Measurements from ENCODE around the gene CLDN24.
"Not testable (repeated sequence)": the region's sequence is repeated elsewhere in the genome, so short reads cannot be mapped to it uniquely, and the experiment has no call there.

CLDN24 gene

DNA sequence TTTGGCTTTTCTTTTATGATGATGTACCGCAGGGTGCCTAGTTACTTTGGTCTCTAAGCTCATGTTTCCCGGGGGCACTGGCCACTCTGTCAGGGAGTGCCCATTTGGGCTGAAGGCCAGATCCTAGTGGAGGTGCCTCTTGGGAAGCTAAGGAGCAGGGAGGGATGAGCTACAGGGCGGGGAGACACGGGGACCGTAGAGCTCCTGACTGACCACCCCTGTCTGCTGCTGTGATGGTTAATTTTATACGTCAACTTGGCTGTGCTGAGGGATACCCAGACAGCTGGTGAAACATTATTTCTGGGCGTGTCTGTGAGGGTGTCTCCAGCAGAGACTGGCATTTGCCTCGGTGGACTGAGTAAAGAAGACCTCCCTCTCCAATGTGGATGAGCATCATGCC is 24.9 kb upstream of the CLDN24 start:
- no peak for DNase-seq (ENCODE audit: low spot score)

DNA sequence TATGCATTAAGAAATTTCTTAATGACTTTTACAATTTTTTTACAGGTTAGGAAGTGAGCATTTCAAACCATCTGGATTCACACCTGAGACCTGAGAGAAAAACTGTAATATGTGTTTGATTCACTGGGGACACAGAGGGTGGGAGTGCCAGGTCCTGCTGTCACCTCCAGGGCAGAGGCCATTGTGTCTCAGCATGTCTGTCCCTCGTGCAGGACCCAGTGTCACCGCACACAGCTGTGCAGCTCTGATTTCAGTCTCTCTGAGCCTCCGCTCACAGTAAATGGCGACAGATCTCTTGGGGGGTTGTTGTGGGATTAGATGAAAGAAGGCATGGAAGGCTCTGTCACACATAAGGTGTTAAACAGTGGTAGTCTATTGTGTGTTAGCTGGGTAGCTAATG is 23.0 kb upstream of the CLDN24 start:
- DNase-seq (ENCODE audit: low spot score): no peak

DNA sequence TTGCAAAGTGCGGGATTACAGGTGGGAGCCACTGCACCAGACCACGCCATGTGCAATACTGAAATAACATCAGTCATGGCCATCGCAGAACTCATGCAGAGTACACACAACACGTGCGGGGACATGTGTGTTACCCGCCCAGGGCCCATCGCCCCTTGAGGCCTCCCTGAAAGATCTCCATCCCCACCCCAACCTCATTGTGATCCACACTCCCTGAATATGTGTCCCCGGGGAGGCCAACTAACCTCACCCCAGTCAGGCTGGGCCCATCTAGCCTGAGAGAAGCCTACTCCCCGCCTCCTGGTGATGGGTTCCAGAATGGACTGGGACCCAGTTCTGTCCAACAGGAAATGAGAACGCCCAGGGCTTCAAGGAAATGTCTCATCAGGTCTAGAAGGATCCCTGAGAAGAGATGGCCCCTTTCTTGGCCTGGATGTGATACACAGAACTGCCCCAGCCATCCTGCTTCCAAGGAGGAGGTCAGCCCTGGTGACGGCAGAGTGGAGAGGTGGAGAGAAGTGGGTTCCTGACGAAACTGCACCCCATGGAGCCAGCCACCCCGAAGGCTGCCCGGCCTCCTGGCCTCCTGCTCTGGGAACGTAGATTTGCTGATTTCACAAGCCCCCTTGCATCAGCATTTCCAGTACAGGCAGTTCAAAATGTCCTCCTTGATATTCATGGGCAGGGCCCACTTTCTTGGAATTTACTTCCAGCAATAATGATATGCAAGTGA is 22.5 kb upstream of the CLDN24 start:
- DNase-seq (ENCODE audit: low spot score): no peak

DNA sequence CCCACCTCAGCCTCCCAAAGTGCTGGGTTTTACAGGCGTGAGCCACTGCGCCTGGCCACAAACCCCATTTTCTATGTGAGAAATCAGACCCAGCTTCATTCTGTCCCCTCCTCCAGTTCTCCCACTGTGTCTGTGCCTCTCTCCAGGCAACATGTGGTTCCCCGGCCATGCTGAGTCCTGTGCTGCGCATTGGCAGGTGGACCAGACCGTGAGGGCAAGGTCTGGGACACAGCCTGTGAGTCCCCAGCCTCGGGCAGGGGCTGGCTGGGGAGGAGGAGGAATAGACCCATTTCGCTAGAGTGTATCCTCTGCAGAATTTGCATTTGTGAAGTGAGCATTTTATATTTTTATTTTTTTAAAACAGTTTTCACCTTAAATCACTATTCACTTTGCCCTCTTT is 21.5 kb upstream of the CLDN24 start:
- no peak for DNase-seq (ENCODE audit: low spot score)

DNA sequence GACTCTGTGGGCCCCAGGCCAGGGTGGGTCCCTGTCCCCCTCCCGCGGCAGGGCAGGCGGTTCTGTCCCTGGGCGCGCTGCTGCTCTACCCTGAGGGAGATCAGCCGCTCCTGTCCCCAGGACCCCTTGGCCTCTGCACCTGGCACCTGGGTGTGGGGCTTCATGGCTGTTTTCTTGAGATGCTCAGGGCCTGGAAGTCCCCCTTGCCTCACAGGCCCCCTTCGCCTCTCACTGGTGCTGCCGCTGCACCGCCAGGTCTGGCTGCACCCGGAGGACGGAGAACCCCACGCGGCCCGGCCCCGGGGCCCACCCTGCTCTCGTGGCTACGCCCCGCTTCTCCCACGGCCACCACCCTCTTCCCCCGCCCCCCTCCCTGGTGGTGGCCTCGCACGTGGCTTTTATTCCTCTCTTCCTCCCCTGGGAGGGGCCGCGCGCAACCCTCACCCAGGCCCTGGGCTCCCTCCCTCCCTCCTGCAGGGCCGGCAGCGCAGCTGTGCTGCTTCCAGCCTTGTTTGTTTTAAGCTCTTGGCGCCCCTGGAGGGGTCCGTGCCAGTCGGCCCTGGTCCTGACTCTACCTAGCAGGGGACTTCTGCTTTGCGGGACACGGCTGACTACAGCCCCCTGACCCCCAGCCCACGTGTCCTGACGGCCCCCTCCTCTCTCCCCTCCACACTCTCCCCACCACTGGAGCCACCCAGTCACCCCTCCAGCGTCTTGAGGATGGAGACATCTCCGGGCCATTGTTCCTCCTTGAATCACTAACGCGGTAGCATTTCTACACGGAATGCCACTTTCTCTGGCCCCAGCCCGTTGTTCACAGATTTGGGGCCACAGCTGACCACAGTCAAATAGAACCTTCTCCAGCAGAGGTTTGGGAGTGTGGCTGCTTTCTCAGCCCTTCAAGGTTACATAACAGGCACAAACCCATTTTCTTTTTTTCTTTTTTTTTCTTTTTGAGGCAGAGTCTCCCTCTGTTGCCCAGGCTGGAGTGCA is 20.6 kb upstream of the CLDN24 start:
- no peak for DNase-seq (ENCODE audit: low spot score)

DNA sequence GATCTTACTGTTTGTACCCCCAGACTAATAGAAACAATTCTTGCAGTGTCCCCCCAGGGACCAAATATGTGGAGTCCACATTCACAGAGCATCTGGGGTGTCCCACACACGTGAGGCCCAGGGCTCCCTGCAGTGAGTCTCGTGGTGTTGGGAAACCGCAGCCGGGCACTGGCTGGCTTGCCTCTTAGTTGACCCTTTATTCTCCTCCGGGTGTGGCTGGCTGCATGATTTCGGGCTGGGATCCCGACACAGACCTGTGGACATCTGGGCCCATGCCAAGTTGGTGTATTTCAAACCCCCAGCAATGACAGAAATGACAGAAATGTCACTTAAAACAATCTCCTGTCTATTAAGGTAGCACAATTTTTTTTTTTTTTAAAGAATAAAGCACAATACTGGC is 15.6 kb upstream of the CLDN24 start:
- DNase-seq (ENCODE audit: low spot score): no peak

DNA sequence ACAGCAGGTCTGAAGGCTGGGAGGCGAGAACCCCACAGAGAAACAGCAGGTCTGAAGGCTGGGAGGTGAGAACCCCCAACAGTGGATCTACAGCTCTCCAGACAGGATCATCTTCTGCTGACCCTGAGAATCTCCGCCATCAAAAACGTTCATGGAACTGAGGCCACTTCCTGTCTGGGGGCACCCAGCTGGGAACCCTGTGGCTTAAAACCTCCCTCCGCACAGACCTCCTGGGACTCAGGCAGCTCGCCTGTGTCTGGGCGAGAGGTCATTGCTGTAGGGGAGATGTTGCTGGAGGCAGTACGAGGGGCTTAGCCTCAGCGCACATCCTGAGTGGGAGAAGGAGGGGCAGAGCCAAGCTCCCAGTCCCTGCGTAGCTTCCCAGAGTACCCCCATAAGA is 15.1 kb upstream of the CLDN24 start:
- DNase-seq (ENCODE audit: low spot score): no peak

DNA sequence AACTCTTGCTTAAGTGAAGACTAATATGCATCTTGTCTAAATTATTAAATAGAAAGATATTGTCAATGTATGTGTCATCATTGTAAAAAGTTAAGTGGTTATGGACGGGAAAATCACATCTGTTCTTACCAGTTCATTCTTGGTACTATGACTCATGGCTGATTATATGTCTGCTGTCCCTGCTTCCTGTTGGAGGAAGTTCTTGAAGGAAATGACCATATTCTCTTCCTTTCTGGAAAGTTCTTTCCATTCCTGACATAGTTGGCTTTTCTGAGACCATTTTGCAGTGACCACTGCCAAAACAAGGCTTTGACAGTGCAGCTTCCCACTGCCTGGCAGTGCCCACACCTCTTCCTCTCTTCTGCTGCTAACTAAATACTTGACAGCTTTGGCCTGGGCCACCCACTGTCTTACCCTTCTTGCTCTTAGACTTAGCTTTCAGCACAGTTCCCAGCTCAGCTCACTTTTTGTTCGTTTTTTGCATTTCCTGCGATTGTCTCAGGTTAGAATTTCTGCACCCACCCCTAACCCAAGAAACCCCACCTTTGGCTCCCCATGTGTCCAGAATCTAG is 13.2 kb upstream of the CLDN24 start:
- peak; percentile 87 for DNase-seq (ENCODE audit: low spot score)

DNA sequence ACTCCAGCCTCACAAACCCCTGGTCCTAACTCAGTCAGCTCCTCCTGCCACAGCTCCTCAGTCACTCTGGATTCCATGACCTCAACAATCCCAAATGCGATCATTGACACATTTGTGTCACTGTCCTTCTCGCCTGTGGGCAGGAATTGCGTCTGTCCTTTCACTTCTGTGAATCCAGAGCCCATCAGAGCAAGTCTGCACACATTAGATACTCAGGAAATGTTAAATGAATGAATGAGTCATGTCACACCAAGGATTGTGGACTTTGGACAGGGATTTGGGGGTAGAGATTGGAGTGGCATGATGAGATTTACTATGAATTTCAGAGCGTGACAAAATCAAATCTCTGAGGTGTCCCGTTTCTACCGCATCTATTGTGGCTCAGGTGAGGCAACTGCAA is 11.8 kb upstream of the CLDN24 start:
- no peak for DNase-seq (ENCODE audit: low spot score)

DNA sequence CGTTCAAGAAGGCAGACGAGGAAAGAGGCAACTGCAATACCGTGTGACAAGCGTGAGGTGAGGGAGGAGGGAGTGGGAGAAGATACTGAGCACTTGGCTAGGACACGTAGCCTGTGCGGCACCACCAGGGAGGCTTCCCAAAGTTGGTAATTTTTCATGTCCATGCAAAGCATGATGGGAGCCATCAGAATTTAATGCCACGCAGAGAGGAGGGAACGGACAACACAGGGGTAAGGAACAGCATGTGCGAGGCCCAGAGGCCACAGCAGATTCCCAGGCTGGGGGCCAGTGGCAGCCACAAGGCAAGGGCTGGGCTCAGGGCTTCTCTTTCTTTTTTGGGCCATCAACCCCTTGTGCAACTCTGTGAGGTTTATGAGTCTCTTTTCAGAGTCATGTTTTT is 11.0 kb upstream of the CLDN24 start:
- no peak for DNase-seq (ENCODE audit: low spot score)

DNA sequence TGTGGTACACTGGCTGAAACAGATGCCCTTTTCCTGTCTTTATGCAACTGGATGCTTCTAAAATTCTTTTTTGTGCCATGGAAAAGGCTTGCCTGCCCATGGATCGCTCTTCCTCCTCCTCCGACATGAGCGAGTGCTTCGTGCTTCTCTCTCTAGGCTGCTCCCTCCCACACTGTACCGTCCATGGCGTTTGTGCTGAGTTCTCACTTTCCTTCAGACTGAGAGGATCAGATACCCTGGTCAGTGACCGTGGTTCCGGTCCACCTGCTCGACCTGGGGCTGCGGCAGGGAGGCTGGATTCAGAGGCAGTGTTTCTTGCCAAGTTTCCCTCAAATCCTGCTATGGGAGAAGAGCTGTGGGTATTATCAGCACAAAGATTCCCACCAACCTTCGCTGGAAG is 10.2 kb upstream of the CLDN24 start:
- no peak for DNase-seq (ENCODE audit: low spot score)

DNA sequence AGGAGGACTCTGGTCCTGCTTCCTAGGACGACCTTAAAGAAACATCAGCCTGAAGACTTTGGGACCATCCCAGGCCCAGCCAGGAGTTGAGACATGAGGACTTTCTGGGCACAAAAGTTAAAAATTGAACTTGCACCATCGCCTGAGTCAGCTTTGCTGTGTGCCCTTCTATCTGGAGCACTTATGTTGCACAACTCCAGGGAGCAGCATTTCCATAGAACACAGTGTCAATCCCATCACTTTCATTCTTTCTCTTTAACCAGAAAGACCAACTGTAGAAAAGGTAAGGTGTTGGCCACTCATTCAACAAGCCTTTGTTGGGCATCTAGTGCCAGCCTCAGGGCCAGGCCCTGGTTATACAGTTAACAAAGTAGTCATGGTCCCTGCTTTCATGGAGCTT is 8.6 kb upstream of the CLDN24 start:
- no peak for DNase-seq (ENCODE audit: low spot score)

DNA sequence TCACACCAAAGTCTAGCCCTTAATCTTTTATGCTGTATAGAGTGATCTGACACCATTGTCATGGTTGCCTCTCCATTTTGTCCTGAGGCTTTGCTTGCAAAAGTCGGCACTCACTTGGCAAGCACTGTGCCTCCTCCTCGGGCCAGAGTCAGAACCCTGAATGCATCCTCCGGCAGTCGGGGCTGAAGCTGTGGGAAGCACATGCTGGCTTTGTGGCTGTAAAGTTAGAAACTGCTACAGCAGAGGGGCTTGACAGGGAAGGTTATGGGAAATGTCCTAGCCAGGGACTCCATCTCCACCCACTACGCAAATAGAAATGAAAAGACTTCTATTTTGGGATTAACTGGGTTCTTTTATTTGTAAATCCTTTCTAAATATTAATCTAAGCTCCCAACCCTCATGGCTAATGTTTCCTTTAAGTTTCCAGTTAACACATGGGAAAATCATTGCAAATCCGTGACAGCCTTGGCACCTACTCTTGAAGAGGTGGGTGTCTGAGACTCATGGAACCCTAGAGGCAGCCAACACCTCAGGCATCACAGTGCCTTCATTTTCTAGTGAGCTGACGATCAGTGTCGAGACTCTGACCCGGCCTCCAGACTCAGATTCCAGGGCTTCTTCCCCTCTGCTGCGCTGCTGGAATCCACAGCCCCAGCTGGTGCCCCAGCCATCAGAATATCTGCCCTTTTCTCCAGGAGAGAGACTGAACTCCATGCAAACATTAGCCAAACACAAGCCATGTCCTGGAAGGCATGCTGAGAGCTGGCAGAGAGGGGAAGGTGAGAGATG is 7.9 kb upstream of the CLDN24 start:
- no peak for DNase-seq (ENCODE audit: low spot score)

DNA sequence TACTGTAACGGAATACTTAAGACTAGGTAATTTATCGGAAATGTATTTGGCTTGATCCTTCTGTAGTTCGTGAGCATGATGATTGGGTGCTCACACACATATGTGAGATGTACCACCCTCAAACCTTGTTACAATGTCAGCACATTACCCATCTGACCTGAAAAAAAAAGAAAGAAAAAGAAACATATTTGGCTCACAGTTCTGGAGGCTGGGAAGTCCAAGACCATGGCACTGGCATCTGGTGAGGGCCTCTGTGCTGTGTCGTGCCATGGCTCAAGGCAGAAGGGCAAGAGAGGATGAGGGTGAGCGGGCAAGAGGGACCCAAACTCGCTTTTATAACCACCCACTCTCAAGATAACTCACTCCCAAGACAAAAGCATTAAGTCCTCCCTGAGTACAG is 7.0 kb upstream of the CLDN24 start:
- DNase-seq (ENCODE audit: low spot score): no peak

DNA sequence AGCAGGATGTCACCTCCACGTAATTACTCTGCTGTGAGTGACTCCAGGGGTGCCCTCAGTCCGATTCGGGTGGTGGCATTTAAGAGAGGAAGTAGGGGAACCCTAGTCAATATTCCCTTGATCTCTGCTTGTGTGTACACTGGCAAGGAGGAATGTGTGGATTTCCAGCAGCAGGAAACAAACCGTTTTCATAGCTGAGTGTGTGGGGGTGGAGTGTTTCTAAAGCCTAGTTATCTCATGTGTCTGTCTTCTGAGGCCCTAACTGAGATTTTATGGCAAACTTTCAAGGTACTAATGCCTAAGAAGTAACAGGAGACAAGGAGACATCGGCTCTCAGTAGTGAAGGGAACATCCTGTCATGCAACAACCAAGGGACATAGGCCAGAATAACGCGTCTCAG is 6.6 kb upstream of the CLDN24 start:
- DNase-seq (ENCODE audit: low spot score): no peak

DNA sequence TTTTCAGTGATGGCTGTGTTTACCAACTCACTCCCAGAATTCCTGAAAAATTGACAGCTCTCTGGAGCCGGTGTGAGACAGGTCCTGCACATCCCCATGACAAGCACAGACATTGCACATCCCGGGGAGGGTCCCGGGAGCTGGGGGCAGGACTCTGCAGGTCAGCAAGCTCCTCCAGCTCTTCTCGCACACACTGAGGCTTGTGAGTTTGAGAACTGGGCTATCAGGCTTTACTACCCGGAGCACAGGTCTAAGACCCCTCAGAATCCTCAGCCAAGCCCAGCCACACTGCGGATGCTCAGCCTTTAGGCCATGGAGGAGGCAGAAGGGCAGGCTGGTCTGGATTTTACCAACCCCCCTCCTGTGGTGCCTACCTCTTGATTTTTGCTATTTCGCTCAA is 5.6 kb upstream of the CLDN24 start:
- DNase-seq (ENCODE audit: low spot score): no peak

DNA sequence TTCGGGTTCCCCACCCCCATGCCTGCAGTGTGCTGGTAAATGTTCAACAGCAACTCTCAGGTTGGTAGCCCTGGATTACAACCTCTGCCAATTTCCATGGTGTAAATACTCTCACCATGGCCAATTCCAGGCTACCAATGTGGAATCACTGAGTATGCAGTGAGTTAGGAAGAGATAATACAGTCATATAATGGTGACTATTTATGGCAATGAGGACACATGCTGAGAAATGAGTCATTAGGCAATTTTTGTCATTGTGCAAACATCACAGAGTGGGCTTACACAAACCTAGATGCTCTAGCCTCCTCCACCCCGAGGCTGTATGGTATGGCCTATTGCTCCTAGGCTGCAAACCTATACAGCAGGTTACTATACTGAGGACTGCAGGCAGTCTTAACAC is 4.6 kb upstream of the CLDN24 start:
- no peak for DNase-seq (ENCODE audit: low spot score)

DNA sequence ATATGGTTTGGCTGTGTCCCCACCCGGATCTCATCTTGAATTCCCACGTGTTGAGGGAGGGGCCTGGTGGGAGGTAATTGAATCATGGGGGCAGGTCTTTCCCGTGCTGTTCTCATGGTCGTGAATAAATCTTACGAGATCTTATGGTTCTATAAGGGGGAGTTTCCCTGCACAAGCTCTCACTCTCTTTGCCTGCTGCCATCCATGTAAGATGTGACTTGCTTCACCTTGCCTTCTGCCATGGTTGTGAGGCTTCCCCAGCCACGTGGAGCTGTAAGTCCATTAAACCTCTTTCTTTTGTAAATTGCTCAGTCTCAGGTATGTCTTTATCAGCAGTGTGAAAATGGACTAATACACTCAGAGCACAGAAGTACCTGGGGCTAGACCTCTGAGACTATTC is 4.2 kb upstream of the CLDN24 start:
- DNase-seq (ENCODE audit: low spot score): not testable (repeated sequence)

DNA sequence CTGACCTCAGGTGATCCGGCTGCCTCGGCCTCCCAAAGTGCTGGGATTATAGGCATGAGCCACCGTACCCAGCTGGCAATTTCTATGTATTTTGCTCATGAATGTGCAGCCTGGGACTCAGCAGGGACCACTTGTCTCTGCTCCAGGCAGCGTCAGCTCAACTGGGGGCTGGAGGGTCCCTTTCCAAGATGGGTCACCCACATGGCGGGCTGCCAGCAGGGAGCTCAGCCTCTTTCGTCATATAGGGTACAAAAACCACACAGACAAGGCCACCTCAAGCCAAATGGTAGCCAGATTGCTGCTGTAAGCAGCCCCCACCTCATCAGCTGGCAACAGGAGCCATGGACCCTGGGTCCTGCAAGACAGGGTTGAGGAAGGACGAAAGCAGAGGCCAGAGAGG is 2.4 kb upstream of the CLDN24 start:
- DNase-seq (ENCODE audit: low spot score): no peak

DNA sequence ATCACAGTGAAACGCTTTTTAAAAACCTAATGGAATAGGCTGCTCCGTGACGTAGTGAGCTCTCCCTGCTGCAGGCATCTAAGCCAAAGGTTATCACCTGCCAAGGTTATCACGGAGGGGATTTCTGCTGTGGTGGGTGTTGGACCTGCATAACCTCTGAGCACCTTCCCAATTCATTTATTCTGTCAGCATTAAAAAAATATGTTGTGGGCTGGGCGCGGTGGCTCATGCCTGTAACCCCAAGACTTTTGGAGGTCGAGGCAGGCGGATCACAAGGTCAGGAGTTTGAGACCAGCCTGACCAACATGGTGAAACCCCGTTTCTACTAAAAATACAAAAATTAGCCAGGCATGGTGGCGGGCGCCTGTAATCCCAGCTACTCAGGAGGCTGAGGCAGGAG is 1.8 kb upstream of the CLDN24 start:
- not testable (repeated sequence) for DNase-seq (ENCODE audit: low spot score)

DNA sequence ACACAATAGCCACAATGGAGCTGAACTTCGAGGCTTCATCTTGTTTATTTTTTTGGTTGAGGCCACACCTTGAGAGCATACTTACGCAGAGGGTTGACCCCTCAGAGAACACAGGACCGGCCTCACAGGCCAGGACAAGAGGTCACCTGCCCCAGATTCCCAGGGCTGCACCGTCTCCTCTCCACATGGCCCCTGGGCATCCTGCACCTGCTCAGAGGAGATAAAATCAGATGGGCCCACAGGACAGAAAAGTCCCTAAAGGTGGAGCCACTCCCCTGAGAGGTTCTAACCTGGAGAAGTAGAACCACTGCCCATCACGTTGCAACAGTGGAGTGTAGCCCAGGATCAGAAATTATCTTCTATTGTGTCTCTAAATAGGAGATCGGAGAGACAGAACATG is 1.1 kb upstream of the CLDN24 start:
- no peak for DNase-seq (ENCODE audit: low spot score)

DNA sequence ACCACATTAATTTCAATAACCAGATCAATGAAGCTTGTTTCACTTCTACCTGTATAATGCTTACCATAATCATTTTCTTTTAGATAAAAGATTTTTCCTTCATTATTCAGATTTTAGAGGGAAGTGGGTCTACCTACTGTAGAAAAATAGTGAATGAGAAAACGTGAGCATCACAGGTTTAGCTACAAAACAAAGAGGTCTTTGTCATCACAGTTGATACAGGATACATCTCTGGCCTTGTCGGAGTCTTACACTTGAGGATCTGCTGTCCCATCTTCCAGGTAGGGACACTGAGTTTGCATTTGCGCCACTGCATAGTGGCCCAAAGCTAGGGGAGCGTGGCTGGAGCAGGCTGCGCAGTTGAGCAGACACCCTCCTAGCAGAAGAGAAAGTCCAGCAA is 710 bp downstream of the CLDN24 start:
- peak; percentile 75 for DNase-seq (ENCODE audit: low spot score)

Measured in COLO829 (cell line).